Medulla oblongata (tissue), 1 donor: ENCODE results near the gene ZNF799.
"Not testable (repeated sequence)": the region's sequence is repeated elsewhere in the genome, so short reads cannot be mapped to it uniquely, and the experiment has no call there.

Source experiments
- DNase-seq: peaks from one replicate; pipeline ENCODE4 v3.0.0-alpha.2; 2015; ENCODE audit errors: extremely low spot score

Gene ZNF799

DNA sequence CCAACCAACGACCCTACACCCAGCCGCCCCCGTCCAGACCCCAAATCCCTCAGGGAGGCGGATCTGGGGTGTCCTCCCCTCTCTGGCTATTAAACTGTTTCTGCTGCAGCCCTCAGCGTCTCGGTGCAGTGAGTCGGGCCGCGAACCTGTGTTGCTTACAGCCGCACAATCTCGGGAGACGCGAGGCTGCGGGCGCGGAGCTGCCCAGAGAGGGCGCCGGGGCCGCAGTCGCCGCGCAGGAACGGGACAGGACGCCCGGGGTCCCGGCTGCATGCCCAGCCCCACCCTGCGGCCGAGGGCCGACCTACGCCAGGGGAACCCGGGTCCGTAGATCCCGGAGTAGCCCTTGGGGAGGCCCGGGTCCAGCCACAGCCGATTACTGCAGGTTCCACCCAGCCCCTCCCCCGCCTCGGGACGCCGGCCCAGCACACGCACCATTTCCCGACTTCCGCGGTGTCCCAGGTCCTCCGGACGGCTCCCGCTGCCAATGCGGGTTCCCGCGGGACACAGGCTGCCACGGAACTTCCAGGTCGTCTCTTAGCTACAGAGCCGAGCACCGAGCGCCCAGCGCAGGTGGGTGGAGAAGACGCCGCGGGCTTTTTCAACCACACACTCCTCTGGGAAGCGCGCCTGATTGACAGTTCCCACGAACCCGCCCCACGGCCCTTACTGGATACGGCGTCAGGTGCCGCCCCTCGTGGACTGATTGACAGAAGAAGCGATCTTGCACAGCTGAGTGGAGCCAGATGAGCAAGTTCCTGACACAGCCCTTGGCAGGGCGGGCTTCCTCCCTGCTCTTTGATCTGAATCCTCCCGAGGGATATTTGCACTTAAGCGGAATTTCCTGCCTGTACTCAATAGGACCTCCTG, at the start of gene ZNF799:
Gene ZNF799, minus strand, starts transcription at position 639 of the 870 bp plus-strand sequence. Its CDS starts 201 bp downstream, at position 438.
- DNase-seq = peak; percentile 98

DNA sequence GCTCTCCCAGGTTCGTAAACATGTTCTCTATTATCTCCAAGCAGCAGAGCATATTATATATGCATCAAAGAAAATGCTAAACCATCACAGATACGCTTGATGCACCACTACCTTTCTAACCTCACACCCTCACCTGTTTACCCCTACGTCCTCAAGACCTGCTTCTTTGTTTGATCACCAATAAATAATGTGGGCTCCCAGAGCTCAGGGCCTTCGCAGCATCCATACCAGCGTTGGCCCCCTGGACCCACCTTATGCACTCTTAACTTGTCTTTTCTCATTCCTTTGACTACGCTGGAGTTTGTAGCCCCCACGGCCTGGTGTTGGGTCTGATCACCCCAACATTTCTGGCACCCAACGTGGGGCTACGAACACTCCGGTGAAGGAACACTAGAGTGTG, 49.8 kb upstream of the ZNF799 start:
- no peak for DNase-seq

DNA sequence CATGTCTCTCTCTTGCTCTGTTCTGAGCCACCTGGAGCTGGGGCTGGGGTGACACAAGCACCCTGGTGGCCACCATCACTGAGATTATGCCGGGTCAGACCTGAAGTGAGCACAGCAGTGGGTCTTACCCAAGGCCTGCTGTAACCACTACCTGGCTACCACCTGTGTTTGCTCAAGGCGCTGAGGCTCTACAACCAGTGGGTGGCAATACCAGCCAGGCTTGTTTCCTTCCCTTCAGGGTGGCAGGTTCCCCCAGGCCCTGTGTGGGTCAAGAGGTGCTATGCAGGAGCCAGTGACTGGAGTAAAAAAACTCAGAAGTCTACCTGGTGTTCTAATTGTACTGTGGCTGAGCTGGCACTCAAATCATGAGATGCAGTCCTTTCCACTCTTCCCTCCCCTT, 47.7 kb upstream of the ZNF799 start:
- DNase-seq = no peak

DNA sequence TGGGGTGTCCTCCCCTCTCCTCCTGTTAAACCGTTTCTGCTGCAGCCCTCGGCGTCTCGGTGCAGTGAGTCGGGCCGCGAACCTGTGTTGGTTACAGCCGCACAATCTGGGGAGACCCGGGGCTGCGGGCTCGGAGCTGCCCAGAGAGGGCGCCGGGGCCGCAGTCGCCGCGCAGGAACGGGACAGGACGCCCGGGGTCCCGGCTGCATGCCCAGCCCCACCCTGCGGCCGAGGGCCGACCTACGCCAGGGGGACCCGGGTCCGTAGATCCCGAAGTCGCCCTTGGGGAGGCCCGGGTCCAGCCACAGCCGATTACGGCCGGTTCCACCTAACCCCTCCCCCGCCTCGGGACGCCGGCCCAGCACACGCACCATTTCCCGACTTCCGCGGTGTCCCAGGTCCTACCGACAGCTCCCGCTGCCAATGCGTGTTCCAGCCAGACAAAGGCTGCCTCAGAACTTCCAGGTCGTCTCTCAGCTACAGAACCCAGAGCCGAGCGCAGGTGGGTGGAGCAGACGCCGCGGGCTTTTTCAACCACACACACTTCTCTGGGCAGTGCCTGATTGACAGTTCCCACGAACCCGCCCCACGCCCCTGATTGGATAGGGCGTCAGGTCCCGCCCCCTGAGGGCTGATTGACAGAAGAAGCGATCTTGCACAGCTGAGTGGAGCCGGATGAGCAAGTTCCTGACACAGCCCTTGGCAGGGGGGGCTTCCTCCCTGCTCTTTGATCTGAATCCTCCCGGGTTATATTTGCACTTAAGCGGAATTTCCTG, 39.7 kb upstream of the ZNF799 start, which contains the start of gene ZNF443:
Gene ZNF443, minus strand, starts transcription at position 481 of the 776 bp plus-strand sequence. Its CDS starts 107 bp downstream, at position 374.
- DNase-seq = peak; percentile 99

DNA sequence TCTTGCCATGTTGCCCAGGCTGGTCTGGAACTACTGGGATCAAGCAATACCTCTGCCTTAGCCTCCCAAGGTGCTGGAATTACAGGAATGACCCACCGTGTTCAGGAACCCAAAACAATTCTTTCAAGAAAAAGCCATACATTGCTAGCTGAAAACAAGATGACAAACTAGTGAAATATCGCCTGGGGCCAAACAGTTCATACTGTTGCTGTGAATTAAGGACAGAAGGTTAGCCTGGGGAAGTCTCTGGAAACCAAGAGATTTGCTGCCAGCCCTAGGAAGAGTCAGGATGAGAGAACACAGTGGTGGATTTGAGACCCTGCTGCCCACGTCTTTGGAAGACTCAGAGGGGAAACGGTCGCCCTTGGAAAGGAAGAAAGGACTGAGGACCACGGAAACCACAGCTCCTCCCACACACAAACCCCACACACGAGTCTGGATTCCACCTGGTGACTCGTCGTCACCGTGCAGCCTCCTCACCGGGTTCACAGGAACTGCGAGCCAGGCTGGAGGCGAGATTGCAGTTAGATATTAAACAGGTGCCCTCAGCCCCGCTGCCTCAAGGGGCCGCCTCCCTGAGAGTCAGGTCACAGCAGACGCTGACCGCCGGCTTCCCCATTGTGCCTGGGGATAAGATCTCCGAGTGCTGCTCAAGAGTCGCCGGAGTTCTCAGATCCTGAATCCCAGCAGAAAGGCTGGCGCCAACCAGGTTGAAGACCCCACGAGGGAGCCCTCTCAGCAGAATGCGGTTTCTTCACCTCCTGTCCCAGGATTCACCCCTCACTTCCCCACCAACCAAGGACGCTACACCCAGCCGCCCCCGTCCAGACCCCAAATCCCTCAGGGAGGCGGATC, 38.8 kb upstream of the ZNF799 start:
- DNase-seq = peak; percentile 2

DNA sequence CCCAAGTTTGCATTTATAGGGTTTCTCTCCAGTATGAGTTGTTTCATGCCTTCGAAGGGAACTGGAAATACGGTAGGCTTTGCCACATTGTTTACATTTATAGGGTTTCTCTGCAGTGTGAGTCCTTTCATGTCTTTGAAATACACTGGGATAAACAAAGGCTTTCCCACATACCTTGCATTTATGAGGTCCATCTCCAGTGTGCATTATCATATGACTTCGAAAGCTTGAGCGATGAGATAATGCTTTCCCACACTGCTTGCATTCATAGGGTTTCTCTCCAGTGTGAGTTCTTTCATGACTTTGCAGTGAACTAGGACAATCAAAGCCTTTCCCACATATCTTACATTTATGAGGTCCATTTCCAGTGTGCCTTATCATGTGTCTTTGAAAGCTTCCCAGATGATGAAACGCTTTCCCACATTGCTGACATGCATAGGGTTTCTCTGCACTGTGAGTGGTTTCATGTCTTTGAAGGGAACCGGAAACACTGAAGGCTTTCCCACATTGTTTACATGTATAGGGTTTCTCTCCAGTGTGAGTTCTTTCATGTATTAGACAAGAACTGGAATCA, 29.7 kb upstream of the ZNF799 start:
- not testable (repeated sequence) for DNase-seq

DNA sequence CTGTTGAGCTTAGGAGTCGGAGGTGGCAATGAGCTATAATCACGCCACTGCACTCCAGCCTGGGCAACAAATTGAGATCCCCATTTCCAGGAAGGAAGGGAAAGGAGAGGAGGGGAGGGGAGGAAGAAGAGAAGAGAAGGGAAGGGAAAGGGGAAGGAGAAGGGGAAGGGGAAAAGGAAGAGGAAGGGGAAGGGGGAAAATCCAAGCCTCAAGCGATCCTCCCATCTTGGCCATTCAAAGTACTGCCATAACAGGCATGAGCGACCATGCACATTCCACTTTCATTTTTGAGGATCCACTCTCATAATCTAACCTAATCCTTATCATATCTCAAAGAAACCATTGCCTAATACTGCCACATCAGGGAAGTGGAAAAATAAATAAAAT, 24.8 kb upstream of the ZNF799 start:
- DNase-seq = no peak

DNA sequence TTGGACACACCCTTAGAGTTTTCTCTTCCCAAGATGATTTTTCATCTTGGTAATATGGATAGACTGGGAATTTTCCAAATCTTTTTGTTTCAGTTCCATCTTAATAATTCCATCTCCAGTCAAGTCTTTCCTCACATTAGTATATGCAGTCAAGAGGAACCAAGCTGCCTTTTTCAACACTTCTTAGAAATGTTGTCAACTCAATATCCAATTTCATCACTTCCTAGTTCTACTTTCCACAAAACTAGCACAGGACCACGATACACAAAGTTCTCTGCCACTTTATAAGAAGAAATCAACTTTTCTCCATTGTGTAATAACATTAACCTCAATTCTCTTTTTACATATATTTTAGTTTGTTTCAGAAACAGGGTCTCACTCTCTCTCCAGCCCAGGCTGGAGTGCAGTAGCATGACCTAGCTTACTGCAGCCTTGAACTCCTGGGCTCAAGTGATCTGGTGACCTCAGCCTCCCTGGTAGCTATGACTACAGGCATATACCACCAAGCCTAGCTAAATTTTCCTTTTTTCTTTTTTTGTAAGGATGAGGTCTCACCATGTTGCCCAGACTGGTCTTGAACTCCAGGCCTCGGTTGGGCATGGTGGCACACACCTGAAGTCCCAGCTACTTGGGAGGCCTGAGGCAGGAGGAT, 24.3 kb upstream of the ZNF799 start:
- DNase-seq = no peak

DNA sequence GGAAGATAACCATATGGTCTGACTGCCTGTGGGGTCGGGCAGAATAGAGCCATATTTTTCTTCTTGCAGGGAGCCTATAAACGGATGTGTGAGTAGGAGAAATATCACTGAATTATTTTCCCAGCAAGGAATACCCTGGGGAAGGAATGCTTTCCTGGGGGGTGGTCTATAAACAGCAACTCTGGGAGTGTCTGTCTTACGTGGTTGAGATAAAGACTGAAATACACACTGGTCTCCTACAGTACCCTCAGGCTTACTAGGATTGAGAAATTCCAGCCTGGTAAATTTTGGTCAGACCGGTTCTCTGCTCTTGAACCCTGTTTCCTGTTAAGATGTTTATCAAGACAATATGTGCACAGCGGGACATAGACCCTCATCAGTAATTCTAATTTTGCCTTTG, 16.2 kb upstream of the ZNF799 start:
- DNase-seq = not testable (repeated sequence)

DNA sequence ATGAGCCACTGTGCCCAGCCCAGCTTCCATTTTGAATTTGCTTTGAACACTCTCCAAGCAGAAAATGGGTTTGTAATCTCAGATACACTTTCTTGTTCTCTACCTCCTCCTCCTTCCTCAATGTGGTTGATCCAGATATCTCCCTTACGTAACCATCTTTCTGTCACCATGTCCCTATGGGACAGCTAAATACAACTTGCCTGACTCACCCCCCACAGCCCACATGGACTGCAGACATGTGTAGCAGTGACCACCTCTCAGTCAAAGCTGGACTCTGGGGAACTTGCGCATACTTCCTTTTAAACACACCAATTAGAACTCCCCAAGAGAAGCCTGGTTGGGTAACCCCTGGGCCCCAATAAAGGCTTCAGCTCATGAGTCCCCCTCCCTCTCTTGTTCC, 10.8 kb upstream of the ZNF799 start:
- no peak for DNase-seq

DNA sequence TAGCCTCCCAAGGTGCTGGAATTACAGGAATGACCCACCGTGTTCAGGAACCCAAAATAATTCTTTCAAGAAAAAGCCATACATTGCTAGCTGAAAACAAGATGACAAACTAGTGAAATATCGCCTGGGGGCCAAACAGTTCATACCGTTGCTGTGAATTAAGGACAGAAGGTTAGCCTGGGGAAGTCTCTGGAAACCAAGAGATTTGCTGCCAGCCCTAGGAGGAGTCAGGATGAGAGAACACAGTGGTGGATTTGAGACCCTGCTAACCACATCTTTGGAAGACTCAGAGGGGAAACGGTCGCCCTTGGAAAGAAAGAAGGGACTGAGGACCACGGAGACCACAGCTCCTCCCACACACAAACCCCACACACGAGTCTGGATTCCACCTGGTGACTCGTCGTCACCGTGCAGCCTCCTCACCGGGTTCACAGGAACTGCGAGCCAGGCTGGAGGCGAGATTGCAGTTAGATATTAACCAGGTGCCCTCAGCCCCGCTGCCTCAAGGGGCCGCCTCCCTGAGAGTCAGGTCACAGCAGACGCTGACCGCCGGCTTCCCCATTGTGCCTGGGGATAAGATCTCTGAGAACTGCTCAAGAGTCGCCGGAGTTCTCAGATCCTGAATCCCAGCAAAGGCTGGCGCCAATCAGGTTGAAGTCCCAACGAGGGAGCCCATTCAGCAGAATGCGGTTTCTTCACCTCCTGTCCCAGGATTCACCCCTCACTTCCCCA, 1.0 kb downstream of the ZNF799 start:
- DNase-seq = peak; percentile 14

DNA sequence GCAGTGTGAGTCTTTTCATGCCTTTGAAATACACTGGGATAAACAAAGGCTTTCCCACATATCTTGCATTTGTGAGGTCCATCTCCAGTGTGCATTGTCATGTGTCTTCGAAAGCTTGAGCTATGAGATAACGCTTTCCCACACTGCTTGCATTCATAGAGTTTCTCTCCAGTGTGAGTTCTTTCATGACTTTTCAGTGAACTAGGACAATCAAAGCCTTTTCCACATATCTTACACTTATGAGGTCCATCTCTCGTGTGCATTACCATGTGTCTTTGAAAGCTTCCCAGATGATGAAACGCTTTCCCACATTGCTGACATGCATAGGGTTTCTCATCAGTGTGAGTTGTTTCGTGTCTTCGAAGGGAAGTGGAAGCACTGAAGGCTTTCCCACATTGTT, 9.9 kb downstream of the ZNF799 start:
- DNase-seq = not testable (repeated sequence)

DNA sequence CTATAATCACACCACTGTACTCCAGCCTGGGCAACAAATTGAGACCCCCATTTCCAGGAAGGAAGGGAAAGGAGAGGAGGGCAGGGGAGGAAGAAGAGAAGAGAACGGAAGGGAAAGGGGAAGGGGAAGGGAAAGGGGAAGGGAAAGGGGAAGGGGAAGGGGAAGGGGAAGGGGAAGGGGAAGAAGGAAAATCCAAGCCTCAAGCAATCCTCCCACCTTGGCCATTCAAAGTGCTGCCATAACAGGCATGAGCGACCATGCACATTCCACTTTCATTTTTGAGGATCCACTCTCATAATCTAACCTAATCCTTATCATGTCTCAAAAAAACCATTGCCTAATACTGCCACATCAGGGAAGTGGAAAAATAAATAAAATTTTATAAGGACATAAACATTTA, 14.7 kb downstream of the ZNF799 start:
- DNase-seq = not testable (repeated sequence)

DNA sequence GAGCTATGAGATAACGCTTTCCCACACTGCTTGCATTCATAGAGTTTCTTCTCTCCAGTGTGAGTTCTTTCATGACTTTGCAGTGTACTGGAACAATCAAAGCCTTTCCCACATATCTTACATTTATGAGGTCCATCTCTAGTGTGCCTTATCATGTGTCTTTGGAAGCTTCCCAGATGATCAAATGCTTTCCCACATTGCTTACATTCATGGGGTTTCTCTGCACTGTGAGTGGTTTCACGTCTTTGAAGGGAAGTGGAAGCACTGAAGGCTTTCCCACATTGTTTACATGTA, 20.7 kb downstream of the ZNF799 start:
- DNase-seq = no peak

DNA sequence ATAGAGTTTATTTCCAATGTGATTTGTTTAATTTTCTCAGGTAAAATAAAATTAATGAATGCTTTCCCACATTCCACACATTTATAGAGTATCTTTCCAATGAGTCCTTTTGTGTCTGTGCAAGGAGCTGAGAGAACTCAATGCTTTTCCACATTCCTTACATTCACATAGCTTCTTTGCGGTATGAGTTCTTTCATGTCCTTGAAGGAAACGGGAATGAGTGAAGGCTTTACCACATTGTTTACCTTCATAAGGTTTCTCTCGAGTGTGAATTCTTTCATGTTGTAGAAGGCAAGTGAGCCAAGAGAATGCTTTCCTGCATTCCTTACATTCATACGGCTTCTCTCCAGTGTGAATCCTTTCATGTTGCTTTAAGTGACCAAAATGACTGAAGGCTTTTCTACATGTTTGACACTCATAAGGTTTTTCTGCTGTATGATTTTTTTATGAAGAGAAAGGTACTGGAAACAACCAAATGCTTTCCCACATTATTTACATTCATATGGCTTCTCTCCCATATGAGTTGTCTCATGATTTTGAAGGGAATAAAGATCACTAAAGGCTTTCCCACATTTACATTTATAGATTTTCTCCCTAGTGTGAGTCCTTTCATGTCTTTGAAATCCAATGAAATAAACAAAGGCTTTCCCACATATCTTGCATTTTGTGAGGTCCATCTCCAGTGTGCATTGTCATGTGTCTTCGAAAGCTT, 21.2 kb downstream of the ZNF799 start:
- DNase-seq = no peak

DNA sequence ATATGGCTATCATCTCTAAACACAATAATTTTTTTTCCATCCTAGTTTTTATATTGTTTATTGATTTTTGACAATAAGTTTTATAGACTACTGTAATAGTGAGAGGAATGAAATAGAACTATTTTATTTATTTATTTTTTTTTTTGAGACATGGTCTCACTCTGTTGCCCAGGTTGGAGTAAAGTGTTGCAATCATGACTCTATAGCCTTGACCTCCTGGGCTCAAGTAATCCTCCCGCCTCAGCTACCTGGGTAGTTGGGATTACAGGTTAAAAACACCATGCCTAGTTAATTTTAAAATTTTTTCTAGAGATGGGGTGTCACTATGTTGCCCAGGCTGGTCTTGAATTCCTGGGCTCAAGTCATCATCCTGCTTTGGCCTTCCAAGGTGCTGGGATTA, 27.0 kb downstream of the ZNF799 start:
- DNase-seq = no peak

DNA sequence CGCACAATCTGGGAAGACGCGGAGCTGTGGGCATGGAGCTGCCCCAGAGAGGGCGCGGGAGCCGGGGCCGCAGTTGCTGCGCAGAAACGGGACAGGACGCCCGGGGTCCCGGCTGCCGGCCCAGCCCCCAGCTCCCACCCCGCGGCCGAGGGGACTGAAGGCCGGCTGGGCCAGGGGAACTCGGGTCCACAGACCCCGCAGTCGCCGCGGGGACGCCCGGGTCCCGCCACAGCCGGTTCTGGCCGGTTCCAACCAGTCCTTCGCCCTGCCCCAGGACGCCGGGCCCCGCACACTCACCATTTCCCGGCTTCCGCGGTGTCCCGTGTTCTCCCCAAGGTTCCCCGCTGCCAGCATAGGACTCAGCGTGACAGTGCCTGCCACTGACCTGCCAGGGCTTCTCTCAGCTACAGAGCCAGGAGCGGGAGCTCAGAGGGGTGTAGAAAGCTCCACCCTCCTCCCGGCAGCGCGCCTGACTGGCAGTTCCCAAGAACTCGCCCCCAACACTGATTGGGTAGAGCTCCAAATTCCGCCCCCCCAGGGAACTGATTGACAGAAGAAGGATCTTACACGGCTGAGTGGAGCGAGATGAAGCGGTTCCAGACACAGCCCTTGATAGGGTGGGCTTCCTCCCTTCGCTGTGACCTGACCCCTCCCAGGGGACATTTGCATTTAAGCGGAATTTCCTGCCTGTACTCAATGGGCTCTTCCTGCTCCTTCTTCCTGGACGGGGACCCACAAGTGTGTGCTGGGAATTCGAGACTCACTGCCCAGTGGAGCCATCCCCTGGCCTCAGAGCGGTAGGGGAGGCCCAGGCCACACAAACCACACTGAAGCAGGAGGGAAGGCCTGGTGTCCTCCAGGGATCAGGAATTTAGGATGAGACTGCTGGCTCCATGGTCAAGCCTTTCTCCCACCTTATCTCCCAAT, 35.6 kb downstream of the ZNF799 start, which contains the start of gene ZNF442:
Gene ZNF442, minus strand, starts transcription at position 448 of the 927 bp plus-strand sequence. CDS start 2,052 bp downstream, outside the sequence.
- DNase-seq = peak; percentile 99
